ENCODE results near the gene VWF.

VWF gene

DNA sequence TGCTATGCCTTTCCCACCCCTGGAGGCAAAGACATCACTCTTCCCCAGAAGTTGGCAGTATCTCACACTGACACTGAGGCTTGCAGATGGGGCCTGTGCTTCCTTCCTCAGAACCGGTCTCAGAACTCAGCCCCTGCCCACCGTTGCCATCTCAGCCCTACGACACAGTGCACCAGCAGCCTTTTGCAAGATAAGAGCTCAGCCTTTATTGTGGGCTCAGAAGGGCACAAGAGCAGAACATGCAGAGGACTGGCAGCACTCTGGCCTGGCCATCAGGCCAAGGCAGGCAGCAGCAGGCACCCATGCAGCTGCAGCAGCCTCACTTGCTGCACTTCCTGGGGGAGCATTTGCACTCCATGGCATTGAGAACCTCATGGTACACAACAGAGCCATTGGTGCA lies 175.8 kb downstream of the VWF start:
- no peak overlapping the region for H3K4me3 ChIP-seq (replicated peaks; ENCODE audit: insufficient read depth, low read length)

GRCh38 chr12:5947006-5947405 lies 177.5 kb downstream of the VWF start:
- Histone ChIP-seq H3K27ac (replicated peaks) (no peak overlapping the region), H3K4me3 (replicated peaks; ENCODE audit: insufficient read depth, low read length) (no peak overlapping the region), H3K27me3 (ENCODE audit: insufficient read depth, poor library complexity, severe bottlenecking) (peaks cover 33% of the 10 kb centered on the region)
- no peak for TF ChIP-seq SPI1 (IDR thresholded peaks at IDR 0.05; ENCODE audit: borderline replicate concordance, low read depth)
- TF ChIP-seq POLR2AphosphoS5 (IDR thresholded peaks at IDR 0.05; ENCODE audit: low read depth), result no peak
- no peak for TF ChIP-seq GABPA (IDR thresholded peaks at IDR 0.05; ENCODE audit: low read depth)
- TF ChIP-seq, protein P1, sequence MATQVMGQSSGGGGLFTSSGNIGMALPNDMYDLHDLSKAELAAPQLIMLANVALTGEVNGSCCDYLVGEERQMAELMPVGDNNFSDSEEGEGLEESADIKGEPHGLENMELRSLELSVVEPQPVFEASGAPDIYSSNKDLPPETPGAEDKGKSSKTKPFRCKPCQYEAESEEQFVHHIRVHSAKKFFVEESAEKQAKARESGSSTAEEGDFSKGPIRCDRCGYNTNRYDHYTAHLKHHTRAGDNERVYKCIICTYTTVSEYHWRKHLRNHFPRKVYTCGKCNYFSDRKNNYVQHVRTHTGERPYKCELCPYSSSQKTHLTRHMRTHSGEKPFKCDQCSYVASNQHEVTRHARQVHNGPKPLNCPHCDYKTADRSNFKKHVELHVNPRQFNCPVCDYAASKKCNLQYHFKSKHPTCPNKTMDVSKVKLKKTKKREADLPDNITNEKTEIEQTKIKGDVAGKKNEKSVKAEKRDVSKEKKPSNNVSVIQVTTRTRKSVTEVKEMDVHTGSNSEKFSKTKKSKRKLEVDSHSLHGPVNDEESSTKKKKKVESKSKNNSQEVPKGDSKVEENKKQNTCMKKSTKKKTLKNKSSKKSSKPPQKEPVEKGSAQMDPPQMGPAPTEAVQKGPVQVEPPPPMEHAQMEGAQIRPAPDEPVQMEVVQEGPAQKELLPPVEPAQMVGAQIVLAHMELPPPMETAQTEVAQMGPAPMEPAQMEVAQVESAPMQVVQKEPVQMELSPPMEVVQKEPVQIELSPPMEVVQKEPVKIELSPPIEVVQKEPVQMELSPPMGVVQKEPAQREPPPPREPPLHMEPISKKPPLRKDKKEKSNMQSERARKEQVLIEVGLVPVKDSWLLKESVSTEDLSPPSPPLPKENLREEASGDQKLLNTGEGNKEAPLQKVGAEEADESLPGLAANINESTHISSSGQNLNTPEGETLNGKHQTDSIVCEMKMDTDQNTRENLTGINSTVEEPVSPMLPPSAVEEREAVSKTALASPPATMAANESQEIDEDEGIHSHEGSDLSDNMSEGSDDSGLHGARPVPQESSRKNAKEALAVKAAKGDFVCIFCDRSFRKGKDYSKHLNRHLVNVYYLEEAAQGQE (IDR thresholded peaks at IDR 0.05; ENCODE audit: insufficient replicate concordance, low read depth), result no peak
- TF ChIP-seq, protein P2, sequence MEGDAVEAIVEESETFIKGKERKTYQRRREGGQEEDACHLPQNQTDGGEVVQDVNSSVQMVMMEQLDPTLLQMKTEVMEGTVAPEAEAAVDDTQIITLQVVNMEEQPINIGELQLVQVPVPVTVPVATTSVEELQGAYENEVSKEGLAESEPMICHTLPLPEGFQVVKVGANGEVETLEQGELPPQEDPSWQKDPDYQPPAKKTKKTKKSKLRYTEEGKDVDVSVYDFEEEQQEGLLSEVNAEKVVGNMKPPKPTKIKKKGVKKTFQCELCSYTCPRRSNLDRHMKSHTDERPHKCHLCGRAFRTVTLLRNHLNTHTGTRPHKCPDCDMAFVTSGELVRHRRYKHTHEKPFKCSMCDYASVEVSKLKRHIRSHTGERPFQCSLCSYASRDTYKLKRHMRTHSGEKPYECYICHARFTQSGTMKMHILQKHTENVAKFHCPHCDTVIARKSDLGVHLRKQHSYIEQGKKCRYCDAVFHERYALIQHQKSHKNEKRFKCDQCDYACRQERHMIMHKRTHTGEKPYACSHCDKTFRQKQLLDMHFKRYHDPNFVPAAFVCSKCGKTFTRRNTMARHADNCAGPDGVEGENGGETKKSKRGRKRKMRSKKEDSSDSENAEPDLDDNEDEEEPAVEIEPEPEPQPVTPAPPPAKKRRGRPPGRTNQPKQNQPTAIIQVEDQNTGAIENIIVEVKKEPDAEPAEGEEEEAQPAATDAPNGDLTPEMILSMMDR (IDR thresholded peaks at IDR 0.05; ENCODE audit: insufficient read depth, low read length), result no peak
- no peak for DNase-seq (ENCODE audit: low read depth in 1 of 2, low spot score in 1 of 2)

More for the DNA sequence above, 175.8 kb downstream of the VWF start:
- DNase-seq (ENCODE audit: low read depth in 1 of 2, low spot score in 1 of 2), result no peak
- TF ChIP-seq SPI1 (IDR thresholded peaks at IDR 0.05; ENCODE audit: borderline replicate concordance, low read depth), result no peak
- TF ChIP-seq POLR2AphosphoS5 (IDR thresholded peaks at IDR 0.05; ENCODE audit: low read depth), result no peak
- TF ChIP-seq, protein P2 (IDR thresholded peaks at IDR 0.05; ENCODE audit: insufficient read depth, low read length), result no peak
- TF ChIP-seq, protein P1 (IDR thresholded peaks at IDR 0.05; ENCODE audit: insufficient replicate concordance, low read depth), result no peak
- TF ChIP-seq GABPA (IDR thresholded peaks at IDR 0.05; ENCODE audit: low read depth), result no peak
- Histone ChIP-seq H3K27ac (replicated peaks) (no peak overlapping the region), H3K27me3 (ENCODE audit: insufficient read depth, poor library complexity, severe bottlenecking) (peaks cover 27% of the 10 kb centered on the region)

DNA sequence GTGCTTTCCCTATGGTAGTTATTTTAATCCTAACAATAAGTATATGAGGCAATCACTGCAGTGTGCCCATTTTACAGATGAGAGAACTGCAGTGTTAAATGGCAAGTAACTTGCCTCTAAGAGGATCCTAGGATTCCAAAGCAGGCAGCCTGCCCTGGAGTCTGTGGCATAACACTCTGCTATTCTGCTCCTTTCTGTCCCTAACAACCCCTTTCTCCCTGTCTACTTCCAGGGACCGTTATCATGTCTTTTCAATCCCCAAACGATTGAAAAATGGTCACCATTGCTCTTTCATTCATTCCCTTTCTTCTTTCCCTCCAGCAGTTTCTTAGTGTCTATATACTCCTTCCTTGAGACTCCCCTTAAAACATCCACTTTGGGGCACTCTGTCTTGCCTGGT lies 178.1 kb downstream of the VWF start:
- Histone ChIP-seq H3K4me3 (replicated peaks; ENCODE audit: insufficient read depth, low read length) (no peak overlapping the region), H3K27me3 (ENCODE audit: insufficient read depth, poor library complexity, severe bottlenecking) (peaks cover 33% of the 10 kb centered on the region), H3K27ac (replicated peaks) (no peak overlapping the region)
- no peak for TF ChIP-seq SPI1 (IDR thresholded peaks at IDR 0.05; ENCODE audit: borderline replicate concordance, low read depth)
- TF ChIP-seq, protein P2 (IDR thresholded peaks at IDR 0.05; ENCODE audit: insufficient read depth, low read length), result no peak
- TF ChIP-seq, protein P1 (IDR thresholded peaks at IDR 0.05; ENCODE audit: insufficient replicate concordance, low read depth), result no peak
- no peak for DNase-seq (ENCODE audit: low read depth in 1 of 2, low spot score in 1 of 2)
